Spleen (tissue), 11 donors: ENCODE data around the gene DNMT3B. TPM values are rescaled to one million over a fixed set of nuclear protein-coding genes. Genes with fewer than 3 reads are reported as not detected.

Experiments
- DNase-seq: peaks from one replicate; pipeline ENCODE4 v3.0.0-alpha.2; 2020
- H3K27ac ChIP-seq, 8 donors: fragments of 200-600 bp; sonication (generic) in 7 of 8; 1 replicate in 4 of 8; 2 replicates in 4 of 8; pipeline versions ENCODE4 v1.5.0 to v1.8.0; 2016 to 2021; ENCODE audit warnings: inconsistent platforms in 4 of 8, mild to moderate bottlenecking in 4 of 8, moderate library complexity in 1 of 8
- H3K27me3 ChIP-seq, 7 donors: fragments of 200-600 bp; sonication (generic) in 6 of 7; replicated peaks in 1 of 7; 1 replicate in 4 of 7; 2 replicates in 3 of 7; pipeline versions ENCODE4 v1.5.0 to v1.8.0; 2016 to 2021; ENCODE audit warnings: inconsistent platforms in 3 of 7, mild to moderate bottlenecking in 1 of 7
- H3K36me3 ChIP-seq, 6 donors: fragments of 200-600 bp; sonication (generic) in 5 of 6; 1 replicate in 4 of 6; 2 replicates in 2 of 6; pipeline versions ENCODE4 v1.5.0 to v1.8.0; 2016 to 2021; ENCODE audit warnings: inconsistent platforms in 2 of 6
- H3K4me1 ChIP-seq, 6 donors: fragments of 200-600 bp; sonication (generic) in 5 of 6; 1 replicate in 3 of 6; 2 replicates in 3 of 6; pipeline versions ENCODE4 v1.5.0 to v1.8.0; 2016 to 2021; ENCODE audit warnings: inconsistent platforms in 3 of 6
- H3K4me3 ChIP-seq, 8 donors: fragments of 200-600 bp; sonication (generic) in 7 of 8; 1 replicate in 4 of 8; 2 replicates in 4 of 8; pipeline versions ENCODE4 v1.5.0 to v1.8.0; 2016 to 2021; ENCODE audit warnings: inconsistent platforms in 4 of 8, mild to moderate bottlenecking in 4 of 8, moderate library complexity in 2 of 8
- H3K9me3 ChIP-seq, 8 donors: fragments of 200-600 bp; sonication (generic) in 7 of 8; 1 replicate in 4 of 8; 2 replicates in 4 of 8; pipeline versions ENCODE4 v1.5.0 to v1.8.0; 2016 to 2021; ENCODE audit warnings: inconsistent platforms in 4 of 8
- POLR2A ChIP-seq, 3 donors: fragments of 450-650 bp; IDR thresholded peaks; one replicate each; pipeline ENCODE4 v1.5.1; 2017; ENCODE audit warnings: antibody characterized with exemption in 3 of 3, mild to moderate bottlenecking in 1 of 3
- POLR2AphosphoS5 ChIP-seq, 3 donors: sonication (generic); formaldehyde crosslinking; IDR thresholded peaks; one replicate each; pipeline ENCODE4 v1.5.1; 2017; ENCODE audit warnings: antibody characterized with exemption in 3 of 3
- WGBS, 5 donors: extraction: QIAGEN DNeasy Blood & Tissue Kit in 3 of 5; methylation state at CpG; one replicate each; pipeline versions ENCODE4 v1.1.5 to v1.1.7; 2013 to 2018; 5-methylcytosine and 5-hydroxymethylcytosine counted together
- intact Hi-C: fragments of 100-400 bp; cut with DNase I; formaldehyde crosslinking; loops from one replicate; pipeline ENCODE4 v1.15.0; 2023; ENCODE audit warnings: low total_unique reads
- polyA plus RNA-seq, 3 donors: library from polyadenylated mRNA; stranded (reverse); fragments of 200-250 nt; gene quantifications; one replicate each; pipeline ENCODE4 v1.2.1, GENCODE V29; 2013
- total RNA-seq, 7 donors: library from RNA; depleted of rRNA in 3 of 7; stranded (reverse); fragments of >200 nt in 3 of 7; fragmentation: NEBNext Ultra II Directional in 4 of 7; extraction: Animal tissue kit (Norgen Biotek cat#: 25700) in 4 of 7; gene quantifications; one replicate each; pipeline versions ENCODE4 v1.1.0 to v1.2.1, GENCODE V29; 2016 to 2021
- TF ChIP-seq, protein P1 (sequence below), 11 experiments: fragments of 200-600 bp in 7 of 11; fragments of 450-650 bp in 4 of 11; sonication (generic) in 4 of 11; IDR thresholded peaks in 8 of 11; conservative IDR thresholded peaks in 3 of 11; 1 replicate in 7 of 11; 2 replicates in 4 of 11; pipeline versions ENCODE4 v1.4.0 to v1.8.0; 2016 to 2021; ENCODE audit warnings: antibody characterized with exemption in 11 of 11, inconsistent platforms in 4 of 11, mild to moderate bottlenecking in 1 of 11
- donor health status: healthy with polysubstance abuse.
- donor health status: DM: no; HTN: no; CAD: no; lungs with moderate emphysema.
- donor health status: DM: no; HTN: no; CAD: no.
- donor health status: Bipolar disorder and iron deficiency.
- donor health status: healthy.
- donor health status: DM: no; HTN: no; CAD: no.
- donor health status: DM: yes; HTN: yes; CAD: no.

The DNMT3B gene
- total and polyA plus RNA-seq, 10 donors: 0.20 to 1.6 (median 0.99) TPM

DNA sequence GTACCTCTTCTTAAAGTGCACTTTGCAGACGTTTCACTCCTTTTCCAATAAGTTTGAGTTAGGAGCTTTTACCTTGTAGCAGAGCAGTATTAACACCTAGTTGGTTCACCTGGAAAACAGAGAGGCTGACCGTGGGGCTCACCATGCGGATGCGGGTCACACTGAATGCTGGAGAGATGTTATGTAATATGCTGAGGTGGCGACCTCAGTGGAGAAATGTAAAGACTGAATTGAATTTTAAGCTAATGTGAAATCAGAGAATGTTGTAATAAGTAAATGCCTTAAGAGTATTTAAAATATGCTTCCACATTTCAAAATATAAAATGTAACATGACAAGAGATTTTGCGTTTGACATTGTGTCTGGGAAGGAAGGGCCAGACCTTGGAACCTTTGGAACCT, 86.7 kb downstream of the DNMT3B start:
- Histone ChIP-seq H3K4me1 (peaks cover 0 to 14% (median 3%) of the 10 kb centered on the region in 6 donors), H3K4me3 (no peak overlapping the region), H3K36me3 (peaks cover 0 to 100% (median 62%) of the 10 kb centered on the region in 6 donors), H3K27ac (no peak overlapping the region), H3K9me3 (no peaks in the 10 kb centered on the region), H3K27me3 (no peaks in the 10 kb centered on the region)
- WGBS, 5 donors: 75 to 90% (median 85%) methylated on average over 6 of the region's 6 CpGs
- intact Hi-C loops: no loop called here
- no peak for DNase-seq
- TF ChIP-seq, protein P1, sequence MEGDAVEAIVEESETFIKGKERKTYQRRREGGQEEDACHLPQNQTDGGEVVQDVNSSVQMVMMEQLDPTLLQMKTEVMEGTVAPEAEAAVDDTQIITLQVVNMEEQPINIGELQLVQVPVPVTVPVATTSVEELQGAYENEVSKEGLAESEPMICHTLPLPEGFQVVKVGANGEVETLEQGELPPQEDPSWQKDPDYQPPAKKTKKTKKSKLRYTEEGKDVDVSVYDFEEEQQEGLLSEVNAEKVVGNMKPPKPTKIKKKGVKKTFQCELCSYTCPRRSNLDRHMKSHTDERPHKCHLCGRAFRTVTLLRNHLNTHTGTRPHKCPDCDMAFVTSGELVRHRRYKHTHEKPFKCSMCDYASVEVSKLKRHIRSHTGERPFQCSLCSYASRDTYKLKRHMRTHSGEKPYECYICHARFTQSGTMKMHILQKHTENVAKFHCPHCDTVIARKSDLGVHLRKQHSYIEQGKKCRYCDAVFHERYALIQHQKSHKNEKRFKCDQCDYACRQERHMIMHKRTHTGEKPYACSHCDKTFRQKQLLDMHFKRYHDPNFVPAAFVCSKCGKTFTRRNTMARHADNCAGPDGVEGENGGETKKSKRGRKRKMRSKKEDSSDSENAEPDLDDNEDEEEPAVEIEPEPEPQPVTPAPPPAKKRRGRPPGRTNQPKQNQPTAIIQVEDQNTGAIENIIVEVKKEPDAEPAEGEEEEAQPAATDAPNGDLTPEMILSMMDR (IDR thresholded peaks at IDR 0.05 in 8 of 11, conservative IDR thresholded peaks at IDR 0.05 in 3 of 11): no peak
- TF ChIP-seq POLR2AphosphoS5 (IDR thresholded peaks at IDR 0.05) (no peak), POLR2A (IDR thresholded peaks at IDR 0.05) (no peak)

DNA sequence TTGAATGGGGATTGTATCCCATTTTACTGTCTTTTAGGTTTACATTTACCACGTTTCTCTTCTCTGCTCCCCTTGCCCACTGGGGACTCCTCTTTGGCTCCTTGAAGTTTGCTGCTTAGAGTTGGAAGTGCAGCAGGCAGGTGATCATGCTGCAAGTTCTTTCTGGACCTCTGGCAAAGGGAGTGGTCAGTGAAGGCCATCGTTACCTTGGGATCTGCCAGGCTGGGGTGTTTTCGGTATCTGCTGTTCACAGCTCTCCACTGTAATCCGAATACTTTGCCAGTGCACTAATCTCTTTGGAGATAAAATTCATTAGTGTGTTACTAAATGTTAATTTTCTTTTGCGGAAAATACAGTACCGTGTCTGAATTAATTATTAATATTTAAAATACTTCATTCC, 87.4 kb downstream of the DNMT3B start:
- Histone ChIP-seq H3K36me3 (peaks cover 0 to 99% (median 64%) of the 10 kb centered on the region in 6 donors), H3K27me3 (no peaks in the 10 kb centered on the region), H3K9me3 (no peaks in the 10 kb centered on the region), H3K27ac (no peak overlapping the region), H3K4me1 (peaks cover 0 to 14% (median 3%) of the 10 kb centered on the region in 6 donors), H3K4me3 (no peak overlapping the region)
- no peak for DNase-seq
- intact Hi-C loops: no loop called here
- whole genome bisulfite sequencing, 5 donors: 75 to 87% (median 84%) methylated on average over 6 of the region's 6 CpGs
- TF ChIP-seq, protein P1 (IDR thresholded peaks at IDR 0.05 in 8 of 11, conservative IDR thresholded peaks at IDR 0.05 in 3 of 11): no peak
- TF ChIP-seq POLR2AphosphoS5 (IDR thresholded peaks at IDR 0.05) (no peak), POLR2A (IDR thresholded peaks at IDR 0.05) (no peak)

DNA sequence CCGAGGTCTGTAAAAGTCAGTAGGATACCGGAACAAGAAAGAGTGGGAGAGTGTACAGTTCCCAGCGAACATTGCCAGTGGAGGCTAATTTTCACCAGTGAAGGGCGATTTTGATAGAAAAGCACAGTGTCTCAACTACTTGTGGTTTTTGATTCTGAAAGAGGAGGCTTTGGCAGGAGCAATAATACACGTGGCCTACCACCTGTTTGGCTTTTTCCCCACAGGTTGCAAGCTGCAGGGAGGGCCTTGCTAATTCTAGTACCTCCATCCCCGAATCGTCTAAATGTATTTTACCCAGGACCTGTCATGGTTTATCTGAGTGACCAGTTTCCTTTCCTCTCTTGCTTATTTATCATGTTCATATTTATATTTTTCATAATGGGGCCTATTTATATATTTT, 93.2 kb downstream of the DNMT3B start:
- 75 to 83% (median 78%) methylated on average over 7 of the region's 7 CpGs for WGBS, 5 donors
- peaks cover 0 to 95% (median 34%) of the 10 kb centered on the region in 6 donors for H3K36me3 ChIP-seq
- no peak for DNase-seq
- H3K27me3 ChIP-seq: no peaks in the 10 kb centered on the region
- TF ChIP-seq POLR2AphosphoS5 (IDR thresholded peaks at IDR 0.05): no peak
- no peak for TF ChIP-seq POLR2A (IDR thresholded peaks at IDR 0.05)
- TF ChIP-seq, protein P1 (IDR thresholded peaks at IDR 0.05 in 8 of 11, conservative IDR thresholded peaks at IDR 0.05 in 3 of 11): no peak
- no peak overlapping the region for H3K4me3 ChIP-seq
- H3K9me3 ChIP-seq: no peaks in the 10 kb centered on the region
- no peak overlapping the region for H3K27ac ChIP-seq
- intact Hi-C loops: no loop called here
- H3K4me1 ChIP-seq: peaks cover 0 to 9% (median 2%) of the 10 kb centered on the region in 6 donors

DNA sequence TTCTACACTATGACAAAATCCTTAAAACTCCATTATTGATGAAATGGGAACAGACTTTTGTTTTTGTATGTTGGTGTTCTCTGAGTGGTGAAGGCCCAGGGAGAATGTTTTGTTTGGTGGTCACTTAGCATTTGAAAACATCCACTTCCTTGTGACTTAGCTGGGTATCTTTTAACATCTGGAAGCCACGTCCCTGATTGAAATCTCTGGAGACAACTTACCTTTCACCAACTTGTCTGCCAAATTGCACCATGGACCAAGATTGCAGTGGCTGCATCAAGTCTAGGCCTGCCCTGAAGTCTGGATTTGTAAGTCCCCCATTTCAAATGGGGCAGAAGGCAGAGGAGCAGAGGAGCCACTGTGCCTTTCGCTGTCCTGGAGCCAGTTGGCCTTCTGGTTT, 96.0 kb downstream of the DNMT3B start:
- 82 to 91% (median 85%) methylated on average over 2 of the region's 2 CpGs for WGBS, 5 donors
- no peaks in the 10 kb centered on the region for H3K9me3 ChIP-seq
- H3K27ac ChIP-seq: no peak overlapping the region
- no peak overlapping the region for H3K4me3 ChIP-seq
- TF ChIP-seq POLR2AphosphoS5 (IDR thresholded peaks at IDR 0.05): no peak
- TF ChIP-seq, protein P1 (IDR thresholded peaks at IDR 0.05 in 8 of 11, conservative IDR thresholded peaks at IDR 0.05 in 3 of 11): no peak
- no peak for TF ChIP-seq POLR2A (IDR thresholded peaks at IDR 0.05)
- H3K4me1 ChIP-seq: peaks cover 0 to 9% (median 0%) of the 10 kb centered on the region in 6 donors
- H3K36me3 ChIP-seq: peaks cover 0 to 80% (median 16%) of the 10 kb centered on the region in 6 donors
- DNase-seq: no peak
- intact Hi-C loops: no loop called here
- no peaks in the 10 kb centered on the region for H3K27me3 ChIP-seq

Other genes with a start within 250 kb of the DNMT3B start
- gene NOL4L, start 177.1 kb upstream of the DNMT3B start, total RNA-seq: 10 to 100 TPM; 25.3 to 45.4 (median 34.9) TPM
- gene NOL4L, start 177.1 kb upstream of the DNMT3B start, polyA plus RNA-seq: 1 to 10 TPM; 3.4 to 8.4 (median 4.2) TPM
- under 1 TPM in 5 of 7 donors, not detected in 2; 0.10 to 0.82 (median 0.26) TPM for gene C20orf203, start 88.4 kb upstream of the DNMT3B start, total RNA-seq
- gene C20orf203, start 88.4 kb upstream of the DNMT3B start, polyA plus RNA-seq: under 1 TPM; 0.03 to 0.06 (median 0.04) TPM
- gene COMMD7, start 18.9 kb upstream of the DNMT3B start, total RNA-seq: 10 to 100 TPM; 24.4 to 40.7 (median 34.4) TPM
- gene COMMD7, start 18.9 kb upstream of the DNMT3B start, polyA plus RNA-seq: 10 to 100 TPM; 51.4 to 69.2 (median 52.3) TPM
- gene MAPRE1, start 57.6 kb downstream of the DNMT3B start, total RNA-seq: 100 to 1,000 TPM in 3 of 7 donors, 10 to 100 TPM in 4; 84.4 to 121 (median 91.5) TPM
- gene MAPRE1, start 57.6 kb downstream of the DNMT3B start, polyA plus RNA-seq: 10 to 100 TPM; 25.1 to 51.8 (median 38.4) TPM
- gene EFCAB8, start 96.5 kb downstream of the DNMT3B start, total RNA-seq: 1 to 10 TPM in 5 of 7 donors, under 1 TPM in 2; 0.34 to 4.2 (median 1.7) TPM
- gene EFCAB8, start 96.5 kb downstream of the DNMT3B start, polyA plus RNA-seq: under 1 TPM; 0.06 to 0.12 (median 0.07) TPM
- not detected for gene SUN5, start 242.0 kb downstream of the DNMT3B start, total RNA-seq
- not detected for gene SUN5, start 242.0 kb downstream of the DNMT3B start, polyA plus RNA-seq
- gene BPIFB2, start 245.3 kb downstream of the DNMT3B start, total RNA-seq: not detected
- not detected for gene BPIFB2, start 245.3 kb downstream of the DNMT3B start, polyA plus RNA-seq